Liver (tissue), 3 donors: ENCODE data around the gene UPK1A.
"Not testable (repeated sequence)": the region's sequence is repeated elsewhere in the genome, so short reads cannot be mapped to it uniquely, and the experiment has no call there.

ENCODE experiments used
- FOXA1 ChIP-seq: IDR thresholded peaks from 2 replicates; pipeline ENCODE4 v1.6.1; 2016; ENCODE audit warnings: antibody characterized with exemption
- MAX ChIP-seq: IDR thresholded peaks from 2 replicates; pipeline ENCODE4 v1.6.1; 2016; ENCODE audit warnings: antibody characterized with exemption
- NR2F2 ChIP-seq: IDR thresholded peaks from 2 replicates; pipeline ENCODE4 v1.6.1; 2016; ENCODE audit warnings: antibody characterized with exemption
- RAD21 ChIP-seq, 2 donors: IDR thresholded peaks; 2 replicates each; pipeline ENCODE4 v1.6.1; 2016; ENCODE audit warnings: antibody characterized with exemption in 2 of 2, mild to moderate bottlenecking in 2 of 2
- SP1 ChIP-seq: IDR thresholded peaks from 2 replicates; pipeline ENCODE4 v1.6.1; 2018; ENCODE audit warnings: antibody characterized with exemption, mild to moderate bottlenecking
- TAF1 ChIP-seq: conservative IDR thresholded peaks from 2 replicates; pipeline ENCODE4 v1.6.1; 2016; ENCODE audit warnings: antibody characterized with exemption, mild to moderate bottlenecking
- YY1 ChIP-seq: IDR thresholded peaks from 2 replicates; pipeline ENCODE4 v1.6.1; 2016; ENCODE audit warnings: antibody characterized with exemption, mild to moderate bottlenecking
- ZBTB33 ChIP-seq: IDR thresholded peaks from 2 replicates; pipeline ENCODE4 v1.6.1; 2016; ENCODE audit warnings: antibody characterized with exemption
- TF ChIP-seq, protein P1 (sequence below): fragments of 150-350 bp; IDR thresholded peaks from 2 replicates; pipeline ENCODE4 v1.5.1; 2017; ENCODE audit warnings: improper control_type of control experiment, low read depth, low read length; ENCODE audit not compliant: missing input control
- TF ChIP-seq, protein P2 (sequence below): IDR thresholded peaks from 2 replicates; pipeline ENCODE4 v1.6.1; 2016; ENCODE audit warnings: antibody characterized with exemption
- TF ChIP-seq, protein P3 (sequence below): IDR thresholded peaks from 2 replicates; pipeline ENCODE4 v1.6.1; 2016; ENCODE audit warnings: antibody characterized with exemption, mild to moderate bottlenecking
- donor health status: healthy.
- donor health status: healthy.

- TF ChIP-seq, protein P1, sequence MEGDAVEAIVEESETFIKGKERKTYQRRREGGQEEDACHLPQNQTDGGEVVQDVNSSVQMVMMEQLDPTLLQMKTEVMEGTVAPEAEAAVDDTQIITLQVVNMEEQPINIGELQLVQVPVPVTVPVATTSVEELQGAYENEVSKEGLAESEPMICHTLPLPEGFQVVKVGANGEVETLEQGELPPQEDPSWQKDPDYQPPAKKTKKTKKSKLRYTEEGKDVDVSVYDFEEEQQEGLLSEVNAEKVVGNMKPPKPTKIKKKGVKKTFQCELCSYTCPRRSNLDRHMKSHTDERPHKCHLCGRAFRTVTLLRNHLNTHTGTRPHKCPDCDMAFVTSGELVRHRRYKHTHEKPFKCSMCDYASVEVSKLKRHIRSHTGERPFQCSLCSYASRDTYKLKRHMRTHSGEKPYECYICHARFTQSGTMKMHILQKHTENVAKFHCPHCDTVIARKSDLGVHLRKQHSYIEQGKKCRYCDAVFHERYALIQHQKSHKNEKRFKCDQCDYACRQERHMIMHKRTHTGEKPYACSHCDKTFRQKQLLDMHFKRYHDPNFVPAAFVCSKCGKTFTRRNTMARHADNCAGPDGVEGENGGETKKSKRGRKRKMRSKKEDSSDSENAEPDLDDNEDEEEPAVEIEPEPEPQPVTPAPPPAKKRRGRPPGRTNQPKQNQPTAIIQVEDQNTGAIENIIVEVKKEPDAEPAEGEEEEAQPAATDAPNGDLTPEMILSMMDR = not testable (repeated sequence)
- TF ChIP-seq TAF1; SP1; FOXA1; RAD21 (IDR thresholded peaks at IDR 0.05); MAX; YY1; ZBTB33; NR2F2: not testable (repeated sequence)
- TF ChIP-seq, protein P2, sequence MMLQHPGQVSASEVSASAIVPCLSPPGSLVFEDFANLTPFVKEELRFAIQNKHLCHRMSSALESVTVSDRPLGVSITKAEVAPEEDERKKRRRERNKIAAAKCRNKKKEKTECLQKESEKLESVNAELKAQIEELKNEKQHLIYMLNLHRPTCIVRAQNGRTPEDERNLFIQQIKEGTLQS = not testable (repeated sequence)
- TF ChIP-seq, protein P3, sequence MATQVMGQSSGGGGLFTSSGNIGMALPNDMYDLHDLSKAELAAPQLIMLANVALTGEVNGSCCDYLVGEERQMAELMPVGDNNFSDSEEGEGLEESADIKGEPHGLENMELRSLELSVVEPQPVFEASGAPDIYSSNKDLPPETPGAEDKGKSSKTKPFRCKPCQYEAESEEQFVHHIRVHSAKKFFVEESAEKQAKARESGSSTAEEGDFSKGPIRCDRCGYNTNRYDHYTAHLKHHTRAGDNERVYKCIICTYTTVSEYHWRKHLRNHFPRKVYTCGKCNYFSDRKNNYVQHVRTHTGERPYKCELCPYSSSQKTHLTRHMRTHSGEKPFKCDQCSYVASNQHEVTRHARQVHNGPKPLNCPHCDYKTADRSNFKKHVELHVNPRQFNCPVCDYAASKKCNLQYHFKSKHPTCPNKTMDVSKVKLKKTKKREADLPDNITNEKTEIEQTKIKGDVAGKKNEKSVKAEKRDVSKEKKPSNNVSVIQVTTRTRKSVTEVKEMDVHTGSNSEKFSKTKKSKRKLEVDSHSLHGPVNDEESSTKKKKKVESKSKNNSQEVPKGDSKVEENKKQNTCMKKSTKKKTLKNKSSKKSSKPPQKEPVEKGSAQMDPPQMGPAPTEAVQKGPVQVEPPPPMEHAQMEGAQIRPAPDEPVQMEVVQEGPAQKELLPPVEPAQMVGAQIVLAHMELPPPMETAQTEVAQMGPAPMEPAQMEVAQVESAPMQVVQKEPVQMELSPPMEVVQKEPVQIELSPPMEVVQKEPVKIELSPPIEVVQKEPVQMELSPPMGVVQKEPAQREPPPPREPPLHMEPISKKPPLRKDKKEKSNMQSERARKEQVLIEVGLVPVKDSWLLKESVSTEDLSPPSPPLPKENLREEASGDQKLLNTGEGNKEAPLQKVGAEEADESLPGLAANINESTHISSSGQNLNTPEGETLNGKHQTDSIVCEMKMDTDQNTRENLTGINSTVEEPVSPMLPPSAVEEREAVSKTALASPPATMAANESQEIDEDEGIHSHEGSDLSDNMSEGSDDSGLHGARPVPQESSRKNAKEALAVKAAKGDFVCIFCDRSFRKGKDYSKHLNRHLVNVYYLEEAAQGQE = not testable (repeated sequence)
Measured at GRCh38 chr19:35654828-35655227, 11.5 kb upstream of the UPK1A start.
